GM10248 (cell line): ENCODE data around the gene MEIOC.

ENCODE experiments used
- CTCF ChIA-PET: fragments of 300-600 bp; sonication (Branson Sonifier 250); formaldehyde crosslinking; extraction: SDS; loops from one replicate; lab custom pipeline; 2021; ENCODE audit warnings: antibody characterized with exemption; lab: Yijun Ruan, JAX
- POLR2A ChIA-PET: fragments of 350-650 bp; sonication (Branson Sonifier 250); formaldehyde crosslinking; extraction: SDS; loops from one replicate; lab custom pipeline; 2020; ENCODE audit warnings: antibody characterized with exemption; lab: Yijun Ruan, JAX
- DNase-seq: peaks from one replicate; pipeline ENCODE4 v3.0.0; 2012; ENCODE audit errors: extremely low spot score
- TF ChIP-seq, protein P1 (sequence below): IDR thresholded peaks from 2 replicates; pipeline ENCODE4 v1.5.1; 2012; ENCODE audit warnings: mild to moderate bottlenecking, low read depth; ENCODE audit errors: extremely low read depth, missing control alignments, control extremely low read depth

Gene MEIOC

DNA sequence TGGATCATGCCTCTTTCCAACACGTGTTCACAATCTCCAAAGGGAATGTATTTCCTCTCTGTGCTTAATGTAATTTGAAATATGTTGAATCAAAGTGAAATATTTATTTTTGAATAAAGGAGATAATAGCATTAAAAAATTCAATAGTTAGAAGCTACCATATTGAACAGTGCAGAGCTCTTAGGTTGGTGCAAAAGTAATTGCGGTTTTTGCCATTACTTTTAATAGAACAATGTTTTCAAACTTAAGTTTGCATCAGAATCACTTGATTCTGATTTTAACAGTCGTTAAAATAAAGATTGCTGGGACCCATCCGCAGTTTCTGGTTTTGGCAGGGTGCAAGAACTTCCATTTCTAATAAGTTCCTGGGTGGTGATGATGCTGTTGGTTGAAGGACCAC, 10.0 kb upstream of the MEIOC start:
- TF ChIP-seq, protein P1, sequence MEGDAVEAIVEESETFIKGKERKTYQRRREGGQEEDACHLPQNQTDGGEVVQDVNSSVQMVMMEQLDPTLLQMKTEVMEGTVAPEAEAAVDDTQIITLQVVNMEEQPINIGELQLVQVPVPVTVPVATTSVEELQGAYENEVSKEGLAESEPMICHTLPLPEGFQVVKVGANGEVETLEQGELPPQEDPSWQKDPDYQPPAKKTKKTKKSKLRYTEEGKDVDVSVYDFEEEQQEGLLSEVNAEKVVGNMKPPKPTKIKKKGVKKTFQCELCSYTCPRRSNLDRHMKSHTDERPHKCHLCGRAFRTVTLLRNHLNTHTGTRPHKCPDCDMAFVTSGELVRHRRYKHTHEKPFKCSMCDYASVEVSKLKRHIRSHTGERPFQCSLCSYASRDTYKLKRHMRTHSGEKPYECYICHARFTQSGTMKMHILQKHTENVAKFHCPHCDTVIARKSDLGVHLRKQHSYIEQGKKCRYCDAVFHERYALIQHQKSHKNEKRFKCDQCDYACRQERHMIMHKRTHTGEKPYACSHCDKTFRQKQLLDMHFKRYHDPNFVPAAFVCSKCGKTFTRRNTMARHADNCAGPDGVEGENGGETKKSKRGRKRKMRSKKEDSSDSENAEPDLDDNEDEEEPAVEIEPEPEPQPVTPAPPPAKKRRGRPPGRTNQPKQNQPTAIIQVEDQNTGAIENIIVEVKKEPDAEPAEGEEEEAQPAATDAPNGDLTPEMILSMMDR, result no peak
- ChIA-PET CTCF (interaction anchor here (1.0 to 1.5 kb wide), 2 partner anchors 22 to 123 kb away, joined by 3 read pairs; no protein-coding TSS in a partner anchor), POLR2A (no interaction called here)
- no peak for DNase-seq

DNA sequence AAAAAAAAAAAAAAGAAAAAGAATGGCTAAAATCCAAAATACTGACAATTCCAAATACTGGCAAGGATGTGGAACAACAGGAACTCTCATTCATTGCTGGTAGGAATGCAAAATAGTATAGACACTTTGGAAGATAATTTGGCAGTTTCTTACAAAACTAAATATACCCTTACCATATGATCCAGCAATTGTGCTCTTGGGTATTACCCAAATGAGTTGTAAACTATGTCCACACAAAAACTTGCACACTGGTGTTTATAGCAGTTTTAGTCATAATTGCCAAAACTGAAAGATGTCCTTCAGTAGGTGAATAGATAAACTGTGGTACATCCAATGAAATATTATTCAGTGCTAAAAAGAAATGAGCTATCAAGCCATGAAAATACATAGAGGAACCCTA, 8.5 kb upstream of the MEIOC start:
- POLR2A ChIA-PET, result no interaction called here
- TF ChIP-seq, protein P1, result no peak
- DNase-seq, result no peak
- CTCF ChIA-PET, result no interaction called here

DNA sequence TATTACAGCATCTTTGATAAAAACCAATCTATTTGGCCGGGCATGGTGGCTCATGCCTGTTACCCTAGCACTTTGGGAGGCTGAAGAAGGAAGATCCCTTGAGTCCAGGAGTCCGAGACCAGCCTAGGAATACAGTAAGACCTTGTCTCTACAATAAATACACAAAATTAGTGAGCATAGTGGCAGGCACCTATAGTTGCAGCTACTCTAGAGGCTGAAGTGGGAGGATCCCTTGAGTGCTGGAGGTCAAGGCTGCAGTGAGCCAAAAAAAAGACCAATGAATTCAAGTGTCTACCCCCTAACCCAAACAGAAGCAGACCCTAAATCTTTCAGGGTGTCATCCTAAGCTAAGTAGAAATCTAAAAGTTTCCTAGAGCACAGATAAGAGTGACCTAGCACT, 7.3 kb upstream of the MEIOC start:
- TF ChIP-seq, protein P1, result no peak
- ChIA-PET CTCF (no interaction called here), POLR2A (no interaction called here)
- no peak for DNase-seq

DNA sequence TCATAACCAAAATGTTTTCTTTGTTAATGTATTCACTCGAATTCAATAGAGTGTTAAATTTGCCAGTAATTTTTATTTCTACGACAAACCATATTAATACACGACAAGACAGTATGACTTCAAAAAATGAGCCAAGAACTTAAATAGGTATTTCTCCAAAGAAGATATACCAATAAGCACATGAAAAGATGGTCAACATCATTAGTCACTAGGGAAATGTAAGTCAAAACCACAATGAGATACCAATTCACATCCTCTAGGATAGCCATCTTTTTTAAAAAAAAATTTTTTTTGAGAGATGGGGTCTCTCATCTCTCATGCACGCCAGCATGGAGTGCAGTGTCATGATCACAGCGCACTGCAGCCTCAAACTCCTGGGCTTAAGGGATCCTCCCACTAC, 5.0 kb upstream of the MEIOC start:
- CTCF ChIA-PET, result no interaction called here
- no peak for DNase-seq
- POLR2A ChIA-PET, result no interaction called here

DNA sequence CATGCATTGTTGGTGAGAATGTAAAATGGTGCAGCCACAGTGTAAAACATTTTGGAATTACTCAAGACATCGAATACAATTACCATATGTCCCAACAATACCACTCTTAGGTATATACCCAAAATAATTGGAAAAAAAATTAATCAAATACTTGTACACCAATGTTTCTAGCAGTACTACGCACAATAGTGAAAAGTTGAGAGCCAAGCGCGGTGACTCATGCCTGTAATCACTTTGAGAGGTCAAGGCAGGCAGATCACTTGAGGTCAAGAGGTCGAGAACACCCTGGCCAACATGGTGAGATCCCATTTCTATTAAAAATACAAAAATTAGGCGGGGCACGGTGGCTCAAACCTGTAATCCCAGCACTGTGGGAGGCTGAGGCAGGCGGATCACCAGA, 3.5 kb upstream of the MEIOC start:
- POLR2A ChIA-PET, result no interaction called here

More for the DNA sequence above, 5.0 kb upstream of the MEIOC start:
- TF ChIP-seq, protein P1, result no peak

DNA sequence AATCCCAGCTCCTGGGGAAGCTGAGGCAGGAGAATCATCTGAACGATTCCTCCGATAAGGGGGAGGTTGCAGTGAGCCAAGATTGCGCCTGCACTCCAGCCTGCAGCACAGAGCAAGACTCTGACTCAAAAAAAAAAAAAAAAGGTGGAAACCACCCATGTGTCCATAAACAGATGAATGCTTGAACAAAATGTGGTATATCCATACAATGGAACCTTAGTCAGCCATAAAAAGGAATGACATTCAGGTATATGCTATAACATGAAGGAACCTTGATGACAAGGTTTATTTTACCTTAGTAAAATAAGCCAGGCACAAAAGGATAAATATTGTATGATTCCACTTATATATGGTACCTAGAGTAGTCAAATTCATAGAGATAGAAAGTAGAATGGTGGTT, 2.9 kb upstream of the MEIOC start:
- POLR2A ChIA-PET, result no interaction called here
- no peak for DNase-seq
- TF ChIP-seq, protein P1, result no peak
- CTCF ChIA-PET, result no interaction called here

More for the DNA sequence above, 3.5 kb upstream of the MEIOC start:
- CTCF ChIA-PET, result no interaction called here
- no peak for DNase-seq
- TF ChIP-seq, protein P1, result no peak
